K562 (cell line): ENCODE results near the gene LY6G6F. TPM values are rescaled to one million over a fixed set of nuclear protein-coding genes. Genes with fewer than 3 reads are reported as not detected.

Experiments
- ATAC-seq: fragments of 200-7000 bp; cut with Tn5 transposase; 3 replicates; pipeline ENCODE4 v1.9.1; 2020; ENCODE audit warnings: moderate library complexity
- BruUV-seq: library from RNA; stranded (reverse); fragments of 400-500 nt; replicated peaks from 2 replicates; lab custom pipeline; 2021; lab: Mats Ljungman, UMichigan
- CTCF ChIA-PET: fragments of 300-600 bp; formaldehyde crosslinking; extraction: SDS; loops from one replicate; lab custom pipeline; 2021; ENCODE audit warnings: low intra/inter-chr PET ratio; lab: Yijun Ruan, JAX
- POLR2A ChIA-PET: fragments of 300-600, 350-650 bp; sonication (Branson Sonifier 250); formaldehyde crosslinking; extraction: SDS; loops from one replicate; lab custom pipeline; 2021; ENCODE audit warnings: antibody characterized with exemption, inconsistent platforms; lab: Yijun Ruan, JAX
- DNase-seq, 4 experiments: peaks; one replicate each; pipeline versions ENCODE4 v3.0.0 to v3.0.0-alpha.2; 2011 to 2018; ENCODE audit warnings: low spot score in 3 of 4, mixed read lengths in 3 of 4; ENCODE audit errors: extremely low read depth in 1 of 4
- FAIRE-seq: peaks from 2 replicates; lab custom pipeline; 2011; peaks lifted over from hg19 to GRCh38; lab: Jason Lieb, UNC
- H2AFZ ChIP-seq: 2 replicates; pipeline ENCODE4 v1.6.0; 2011; ENCODE audit warnings: low read depth, low read length, control low read depth, inconsistent platforms
- H3K27ac ChIP-seq: fragments of 200-600 bp; 3 replicates; pipeline ENCODE4 v1.8.0; 2011; ENCODE audit warnings: low read depth, mild to moderate bottlenecking, control low read depth, inconsistent platforms, low read length, moderate library complexity, mixed read lengths; ENCODE audit errors: extremely low read depth
- H3K27me3 ChIP-seq, 2 experiments: fragments of 300-600 bp in 1 of 2; 2 replicates in 1 of 2; 3 replicates in 1 of 2; pipeline versions ENCODE4 v1.6.0 to v1.8.0; 2011; ENCODE audit warnings: inconsistent platforms in 2 of 2, low read length in 2 of 2, mild to moderate bottlenecking in 1 of 2, mixed read lengths in 1 of 2, moderate library complexity in 1 of 2; ENCODE audit not compliant: control insufficient read depth in 2 of 2, insufficient read depth in 2 of 2
- H3K36me3 ChIP-seq: fragments of 300-600 bp; 3 replicates; pipeline ENCODE4 v1.8.0; 2011; ENCODE audit warnings: mild to moderate bottlenecking, low read length, inconsistent platforms; ENCODE audit not compliant: control insufficient read depth, insufficient read depth
- H3K4me1 ChIP-seq, 2 experiments: fragments of 200-600 bp in 1 of 2; replicated peaks in 1 of 2; 2 replicates in 1 of 2; 3 replicates in 1 of 2; pipeline versions ENCODE4 v1.5.1 to v1.8.0; 2011; ENCODE audit warnings: inconsistent platforms in 2 of 2, low read length in 2 of 2, mild to moderate bottlenecking in 1 of 2, mixed read lengths in 1 of 2, moderate library complexity in 1 of 2; ENCODE audit not compliant: control insufficient read depth in 2 of 2, insufficient read depth in 2 of 2
- H3K4me2 ChIP-seq: 2 replicates; pipeline ENCODE4 v1.6.1; 2011; ENCODE audit warnings: low read length, control low read depth, inconsistent platforms, mixed read lengths; ENCODE audit not compliant: insufficient read depth
- H3K4me3 ChIP-seq: fragments of 200-600 bp; sonication (generic), shearing (Covaris generic); 2 replicates; pipeline ENCODE4 v1.5.1; 2016; ENCODE audit warnings: control low read depth, inconsistent platforms
- H3K79me2 ChIP-seq: fragments of 200-600 bp; 3 replicates; pipeline ENCODE4 v1.8.0; 2011; ENCODE audit warnings: low read length, inconsistent platforms; ENCODE audit not compliant: control insufficient read depth, insufficient read depth
- H3K9ac ChIP-seq, 2 experiments: 2 replicates each; pipeline versions ENCODE4 v1.6.0 to v1.6.1; 2011; ENCODE audit warnings: low read depth in 2 of 2, low read length in 2 of 2, control low read depth in 1 of 2, inconsistent platforms in 1 of 2, mild to moderate bottlenecking in 1 of 2, mixed read lengths in 1 of 2; ENCODE audit not compliant: insufficient read depth in 1 of 2
- H3K9me1 ChIP-seq: one replicate; pipeline ENCODE4 v1.6.0; 2011; ENCODE audit warnings: inconsistent platforms, mild to moderate bottlenecking, low read length, moderate library complexity; ENCODE audit not compliant: control insufficient read depth, insufficient read depth
- H3K9me3 ChIP-seq: replicated peaks from 2 replicates; pipeline ENCODE4 v1.5.1; 2011; ENCODE audit warnings: low read depth, low read length, inconsistent platforms; ENCODE audit not compliant: control insufficient read depth, insufficient read depth
- H4K20me1 ChIP-seq: replicated peaks from 2 replicates; pipeline ENCODE4 v1.6.1; 2011; ENCODE audit warnings: low read length, inconsistent platforms, mixed read lengths; ENCODE audit not compliant: control insufficient read depth, insufficient read depth
- GATA2 ChIP-seq: sonication (generic); formaldehyde crosslinking; IDR thresholded peaks from 2 replicates; pipeline ENCODE4 v1.4.0; 2020; ENCODE audit warnings: mild to moderate bottlenecking, missing genetic modification reagents
- SMARCE1 ChIP-seq: fragments of 450-650 bp; IDR thresholded peaks from 2 replicates; pipeline ENCODE4 v1.7.1; 2016; ENCODE audit warnings: mild to moderate bottlenecking
- ZNF586 ChIP-seq: fragments of 450-650 bp; formaldehyde crosslinking; conservative IDR thresholded peaks from 2 replicates; pipeline ENCODE4 v1.4.0; 2020; ENCODE audit warnings: mild to moderate bottlenecking, moderate library complexity
- WGBS: fragments of 100-300 bp; shearing (Covaris generic); methylation state at CpG from one replicate; pipeline ENCODE4 v1.1.6; 2016; ENCODE audit warnings: low coverage, mixed read lengths; ENCODE audit not compliant: insufficient coverage; ENCODE audit errors: missing lambda C conversion rate; 5-methylcytosine and 5-hydroxymethylcytosine counted together
- in situ Hi-C: fragments of 300-500 bp; cut with MboI; formaldehyde crosslinking; loops from 4 replicates; pipeline ENCODE4 v1.15.0; 2018; ENCODE audit warnings: inconsistent platforms, mixed read lengths
- intact Hi-C: fragments of 100-400 bp; cut with micrococcal nuclease; formaldehyde crosslinking; loops from 2 replicates; pipeline ENCODE4 v1.14.2; 2022
- polyA plus RNA-seq, 8 experiments: library from polyadenylated mRNA; depleted of rRNA in 4 of 8; stranded (reverse) in 5 of 8; unstranded in 3 of 8; fragments of >200 nt; fragmentation: Nextera tagmentation in 2 of 8; fragmentation: Illumina TruSeq in 1 of 8; extraction: Ambion mirVana in 2 of 8; extraction: Trizol in 1 of 8; gene quantifications; 2 replicates each; pipeline versions ENCODE4 v1.2.1 to v1.2.3, GENCODE V29; 2011 to 2014; ENCODE audit warnings: inconsistent platforms in 1 of 8, missing spikeins in 1 of 8
- total RNA-seq, 7 experiments: library from RNA; depleted of rRNA in 6 of 7; stranded (reverse); fragments of >200 nt in 6 of 7; fragmentation: Illumina TruSeq in 2 of 7; extraction: Trizol in 2 of 7; gene quantifications; 2 replicates each; pipeline versions ENCODE4 v1.2.1 to v1.2.3, GENCODE V29; 2011 to 2021; ENCODE audit warnings: low replicate concordance in 1 of 7
- TF ChIP-seq, protein P1 (sequence below): fragments of 250-450 bp; sonication (Bioruptor Pico); IDR thresholded peaks from 2 replicates; pipeline ENCODE4 v1.8.0; 2021; ENCODE audit warnings: moderate library complexity, mild to moderate bottlenecking, inconsistent platforms
- TF ChIP-seq, protein P2 (sequence below): sonication (generic); formaldehyde crosslinking; IDR thresholded peaks from 2 replicates; pipeline ENCODE4 v1.8.1; 2023; ENCODE audit warnings: missing genetic modification reagents, mild to moderate bottlenecking, borderline replicate concordance
- TF ChIP-seq, protein P3 (sequence below), 2 experiments: fragments of 450-650 bp; IDR thresholded peaks; 2 replicates each; pipeline ENCODE4 v1.6.1; 2018; ENCODE audit warnings: mild to moderate bottlenecking in 2 of 2, low read depth in 1 of 2; ENCODE audit not compliant: partially characterized antibody in 2 of 2
- TF ChIP-seq, protein P4 (sequence below): sonication (generic); formaldehyde crosslinking; IDR thresholded peaks from 2 replicates; pipeline ENCODE4 v1.8.0; 2022; ENCODE audit warnings: missing genetic modification reagents, mild to moderate bottlenecking, moderate library complexity, borderline replicate concordance

Gene LY6G6F
- total and polyA plus RNA-seq, 9 of the 15 experiments (the other 6 are each of a cell fraction or from before 2014, with no cell fraction given), result 0.14 to 0.50 (median 0.28) TPM; not detected in 2

DNA sequence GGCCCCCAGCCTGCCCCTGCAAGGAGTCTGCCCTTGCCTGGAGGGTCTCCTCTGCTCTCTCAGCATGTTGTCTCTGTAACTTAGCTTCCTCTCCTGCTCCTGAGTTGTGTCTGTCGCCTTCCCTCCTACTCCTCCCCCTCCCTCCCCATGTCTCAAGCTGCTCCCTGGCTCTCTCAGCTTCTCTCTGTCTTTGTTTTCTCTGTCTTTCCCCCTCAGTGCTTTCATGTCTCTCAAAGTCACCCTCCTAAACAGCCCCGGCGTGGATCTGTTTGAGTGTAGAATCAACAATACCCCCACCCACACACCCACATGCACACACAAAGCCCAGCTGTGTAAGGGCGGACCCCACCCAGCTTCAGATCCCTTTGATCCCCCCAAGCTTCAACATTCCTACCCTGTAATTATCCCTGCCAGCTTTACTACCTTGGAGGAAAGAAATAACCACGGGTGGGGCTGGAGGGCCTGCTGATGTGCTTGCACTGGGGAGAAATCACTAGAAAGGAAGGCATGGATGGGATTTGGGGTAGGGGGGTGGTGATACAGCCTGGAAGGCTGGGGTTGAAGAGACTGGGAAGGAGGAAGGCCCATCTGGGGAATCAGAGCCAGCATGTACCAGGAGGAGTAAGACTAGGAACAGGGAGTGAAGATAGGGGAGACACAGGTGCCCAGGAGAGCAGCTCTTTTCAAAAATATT, 7.5 kb downstream of the LY6G6F start:
- no peaks in the 10 kb centered on the region for H4K20me1 ChIP-seq
- no peaks in the 10 kb centered on the region for H3K9me1 ChIP-seq
- DNase-seq, result no peak
- no TSS peak for BruUV-seq
- no peaks in the 10 kb centered on the region for H3K9me3 ChIP-seq
- POLR2A ChIA-PET, result interaction anchor here (0.6 to 12.4 kb wide), 13 partner anchors 11 to 1132 kb away, joined by 3 to 223 read pairs (median 5); partner anchors contain the start of genes ABHD16A, BAG6, DDAH2 and HSPA1B
- WGBS, result 32% methylated on average over 5 of the region's 5 CpGs
- H2AFZ ChIP-seq, result peak overlapping the region; percentile 49
- H3K27ac ChIP-seq, result no peak overlapping the region
- intact Hi-C loops, result no loop called here
- H3K9ac ChIP-seq, result peak overlapping the region in 1 of 2 experiments; percentile 81; a peak in 2 of 4 replicates
- CTCF ChIA-PET, result no interaction called here
- in situ Hi-C loops, result no loop called here
- no peaks in the 10 kb centered on the region for H3K36me3 ChIP-seq
- H3K27me3 ChIP-seq, result no peaks in the 10 kb centered on the region
- H3K79me2 ChIP-seq, result no peaks in the 10 kb centered on the region
- no peak overlapping the region for H3K4me2 ChIP-seq
- no peak overlapping the region for H3K4me3 ChIP-seq
- H3K4me1 ChIP-seq, result peaks cover 31 to 46% of the 10 kb centered on the region in 2 experiments
- no peak for FAIRE-seq
- ATAC-seq, result peak; percentile 8; the same call in 2 of the 3 replicates
- TF ChIP-seq, protein P1, sequence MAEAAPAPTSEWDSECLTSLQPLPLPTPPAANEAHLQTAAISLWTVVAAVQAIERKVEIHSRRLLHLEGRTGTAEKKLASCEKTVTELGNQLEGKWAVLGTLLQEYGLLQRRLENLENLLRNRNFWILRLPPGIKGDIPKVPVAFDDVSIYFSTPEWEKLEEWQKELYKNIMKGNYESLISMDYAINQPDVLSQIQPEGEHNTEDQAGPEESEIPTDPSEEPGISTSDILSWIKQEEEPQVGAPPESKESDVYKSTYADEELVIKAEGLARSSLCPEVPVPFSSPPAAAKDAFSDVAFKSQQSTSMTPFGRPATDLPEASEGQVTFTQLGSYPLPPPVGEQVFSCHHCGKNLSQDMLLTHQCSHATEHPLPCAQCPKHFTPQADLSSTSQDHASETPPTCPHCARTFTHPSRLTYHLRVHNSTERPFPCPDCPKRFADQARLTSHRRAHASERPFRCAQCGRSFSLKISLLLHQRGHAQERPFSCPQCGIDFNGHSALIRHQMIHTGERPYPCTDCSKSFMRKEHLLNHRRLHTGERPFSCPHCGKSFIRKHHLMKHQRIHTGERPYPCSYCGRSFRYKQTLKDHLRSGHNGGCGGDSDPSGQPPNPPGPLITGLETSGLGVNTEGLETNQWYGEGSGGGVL (CRISPR knock-in tag), result no peak
- TF ChIP-seq ZNF586, result no peak
- TF ChIP-seq GATA2 (CRISPR knock-in tag), result no peak
- TF ChIP-seq, protein P2, sequence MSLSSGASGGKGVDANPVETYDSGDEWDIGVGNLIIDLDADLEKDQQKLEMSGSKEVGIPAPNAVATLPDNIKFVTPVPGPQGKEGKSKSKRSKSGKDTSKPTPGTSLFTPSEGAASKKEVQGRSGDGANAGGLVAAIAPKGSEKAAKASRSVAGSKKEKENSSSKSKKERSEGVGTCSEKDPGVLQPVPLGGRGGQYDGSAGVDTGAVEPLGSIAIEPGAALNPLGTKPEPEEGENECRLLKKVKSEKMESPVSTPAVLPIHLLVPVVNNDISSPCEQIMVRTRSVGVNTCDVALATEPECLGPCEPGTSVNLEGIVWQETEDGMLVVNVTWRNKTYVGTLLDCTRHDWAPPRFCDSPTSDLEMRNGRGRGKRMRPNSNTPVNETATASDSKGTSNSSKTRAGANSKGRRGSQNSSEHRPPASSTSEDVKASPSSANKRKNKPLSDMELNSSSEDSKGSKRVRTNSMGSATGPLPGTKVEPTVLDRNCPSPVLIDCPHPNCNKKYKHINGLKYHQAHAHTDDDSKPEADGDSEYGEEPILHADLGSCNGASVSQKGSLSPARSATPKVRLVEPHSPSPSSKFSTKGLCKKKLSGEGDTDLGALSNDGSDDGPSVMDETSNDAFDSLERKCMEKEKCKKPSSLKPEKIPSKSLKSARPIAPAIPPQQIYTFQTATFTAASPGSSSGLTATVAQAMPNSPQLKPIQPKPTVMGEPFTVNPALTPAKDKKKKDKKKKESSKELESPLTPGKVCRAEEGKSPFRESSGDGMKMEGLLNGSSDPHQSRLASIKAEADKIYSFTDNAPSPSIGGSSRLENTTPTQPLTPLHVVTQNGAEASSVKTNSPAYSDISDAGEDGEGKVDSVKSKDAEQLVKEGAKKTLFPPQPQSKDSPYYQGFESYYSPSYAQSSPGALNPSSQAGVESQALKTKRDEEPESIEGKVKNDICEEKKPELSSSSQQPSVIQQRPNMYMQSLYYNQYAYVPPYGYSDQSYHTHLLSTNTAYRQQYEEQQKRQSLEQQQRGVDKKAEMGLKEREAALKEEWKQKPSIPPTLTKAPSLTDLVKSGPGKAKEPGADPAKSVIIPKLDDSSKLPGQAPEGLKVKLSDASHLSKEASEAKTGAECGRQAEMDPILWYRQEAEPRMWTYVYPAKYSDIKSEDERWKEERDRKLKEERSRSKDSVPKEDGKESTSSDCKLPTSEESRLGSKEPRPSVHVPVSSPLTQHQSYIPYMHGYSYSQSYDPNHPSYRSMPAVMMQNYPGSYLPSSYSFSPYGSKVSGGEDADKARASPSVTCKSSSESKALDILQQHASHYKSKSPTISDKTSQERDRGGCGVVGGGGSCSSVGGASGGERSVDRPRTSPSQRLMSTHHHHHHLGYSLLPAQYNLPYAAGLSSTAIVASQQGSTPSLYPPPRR (CRISPR knock-in tag), result no peak
- TF ChIP-seq SMARCE1, result 0 out of 2 replicates have a peak, but pooled peaks have one; percentile 34
- TF ChIP-seq, protein P3, sequence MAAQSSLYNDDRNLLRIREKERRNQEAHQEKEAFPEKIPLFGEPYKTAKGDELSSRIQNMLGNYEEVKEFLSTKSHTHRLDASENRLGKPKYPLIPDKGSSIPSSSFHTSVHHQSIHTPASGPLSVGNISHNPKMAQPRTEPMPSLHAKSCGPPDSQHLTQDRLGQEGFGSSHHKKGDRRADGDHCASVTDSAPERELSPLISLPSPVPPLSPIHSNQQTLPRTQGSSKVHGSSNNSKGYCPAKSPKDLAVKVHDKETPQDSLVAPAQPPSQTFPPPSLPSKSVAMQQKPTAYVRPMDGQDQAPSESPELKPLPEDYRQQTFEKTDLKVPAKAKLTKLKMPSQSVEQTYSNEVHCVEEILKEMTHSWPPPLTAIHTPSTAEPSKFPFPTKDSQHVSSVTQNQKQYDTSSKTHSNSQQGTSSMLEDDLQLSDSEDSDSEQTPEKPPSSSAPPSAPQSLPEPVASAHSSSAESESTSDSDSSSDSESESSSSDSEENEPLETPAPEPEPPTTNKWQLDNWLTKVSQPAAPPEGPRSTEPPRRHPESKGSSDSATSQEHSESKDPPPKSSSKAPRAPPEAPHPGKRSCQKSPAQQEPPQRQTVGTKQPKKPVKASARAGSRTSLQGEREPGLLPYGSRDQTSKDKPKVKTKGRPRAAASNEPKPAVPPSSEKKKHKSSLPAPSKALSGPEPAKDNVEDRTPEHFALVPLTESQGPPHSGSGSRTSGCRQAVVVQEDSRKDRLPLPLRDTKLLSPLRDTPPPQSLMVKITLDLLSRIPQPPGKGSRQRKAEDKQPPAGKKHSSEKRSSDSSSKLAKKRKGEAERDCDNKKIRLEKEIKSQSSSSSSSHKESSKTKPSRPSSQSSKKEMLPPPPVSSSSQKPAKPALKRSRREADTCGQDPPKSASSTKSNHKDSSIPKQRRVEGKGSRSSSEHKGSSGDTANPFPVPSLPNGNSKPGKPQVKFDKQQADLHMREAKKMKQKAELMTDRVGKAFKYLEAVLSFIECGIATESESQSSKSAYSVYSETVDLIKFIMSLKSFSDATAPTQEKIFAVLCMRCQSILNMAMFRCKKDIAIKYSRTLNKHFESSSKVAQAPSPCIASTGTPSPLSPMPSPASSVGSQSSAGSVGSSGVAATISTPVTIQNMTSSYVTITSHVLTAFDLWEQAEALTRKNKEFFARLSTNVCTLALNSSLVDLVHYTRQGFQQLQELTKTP (IDR thresholded peaks at IDR 0.05; ENCODE audit: low read depth in 1 of 2, partially characterized antibody in 2 of 2), result peak in 1 of 2 experiments; percentile 25
- TF ChIP-seq, protein P4, sequence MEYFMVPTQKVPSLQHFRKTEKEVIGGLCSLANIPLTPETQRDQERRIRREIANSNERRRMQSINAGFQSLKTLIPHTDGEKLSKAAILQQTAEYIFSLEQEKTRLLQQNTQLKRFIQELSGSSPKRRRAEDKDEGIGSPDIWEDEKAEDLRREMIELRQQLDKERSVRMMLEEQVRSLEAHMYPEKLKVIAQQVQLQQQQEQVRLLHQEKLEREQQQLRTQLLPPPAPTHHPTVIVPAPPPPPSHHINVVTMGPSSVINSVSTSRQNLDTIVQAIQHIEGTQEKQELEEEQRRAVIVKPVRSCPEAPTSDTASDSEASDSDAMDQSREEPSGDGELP, result peak; percentile 8; the same call in 1 of the 2 replicates
